GM12875 (cell line): Measurements from ENCODE around the gene PARD6B.

Experiments used
- H3K4me3 ChIP-seq: one replicate; pipeline ENCODE4 v1.5.1; 2011; ENCODE audit warnings: low read depth, low read length, control low read depth
- TF ChIP-seq, protein P1 (sequence below): IDR thresholded peaks from 2 replicates; pipeline ENCODE4 v1.5.1; 2011; ENCODE audit warnings: low read depth, mild to moderate bottlenecking, control low read depth, inconsistent platforms, low read length, moderate library complexity, borderline replicate concordance; ENCODE audit not compliant: insufficient read depth

The PARD6B gene

DNA sequence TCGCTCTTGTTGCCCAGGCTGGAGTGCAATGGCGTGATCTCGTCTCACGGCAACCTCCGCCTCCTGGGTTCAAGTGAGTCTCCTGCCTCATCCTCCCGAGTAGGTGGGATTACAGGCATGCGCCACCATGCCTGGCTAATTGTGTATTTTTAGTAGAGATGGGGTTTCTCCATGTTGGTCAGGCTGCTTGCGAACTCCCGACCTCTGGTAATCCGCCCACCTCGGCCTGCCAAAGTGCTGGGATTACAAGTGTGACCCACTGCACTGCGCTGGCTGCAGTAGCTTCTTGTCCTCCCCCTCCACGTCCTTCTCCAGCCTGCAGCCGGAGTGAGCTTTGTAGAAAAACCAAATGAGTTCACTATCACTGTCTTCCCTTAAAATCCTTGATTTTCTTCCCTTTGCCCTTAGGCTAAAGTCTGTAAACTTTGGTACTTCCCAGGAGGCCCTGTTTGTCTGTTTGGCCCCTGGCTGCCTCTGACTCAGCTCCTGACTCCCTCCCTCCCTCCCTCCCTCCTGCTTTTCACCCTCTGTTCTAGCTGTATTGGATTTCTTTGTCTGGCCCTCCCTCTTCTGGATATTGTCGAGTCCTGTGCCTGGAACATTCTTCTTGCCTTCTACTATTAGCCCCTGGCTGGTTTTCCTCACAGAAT, 12.9 kb downstream of the PARD6B start:
- no peak overlapping the region for H3K4me3 ChIP-seq
- TF ChIP-seq, protein P1, sequence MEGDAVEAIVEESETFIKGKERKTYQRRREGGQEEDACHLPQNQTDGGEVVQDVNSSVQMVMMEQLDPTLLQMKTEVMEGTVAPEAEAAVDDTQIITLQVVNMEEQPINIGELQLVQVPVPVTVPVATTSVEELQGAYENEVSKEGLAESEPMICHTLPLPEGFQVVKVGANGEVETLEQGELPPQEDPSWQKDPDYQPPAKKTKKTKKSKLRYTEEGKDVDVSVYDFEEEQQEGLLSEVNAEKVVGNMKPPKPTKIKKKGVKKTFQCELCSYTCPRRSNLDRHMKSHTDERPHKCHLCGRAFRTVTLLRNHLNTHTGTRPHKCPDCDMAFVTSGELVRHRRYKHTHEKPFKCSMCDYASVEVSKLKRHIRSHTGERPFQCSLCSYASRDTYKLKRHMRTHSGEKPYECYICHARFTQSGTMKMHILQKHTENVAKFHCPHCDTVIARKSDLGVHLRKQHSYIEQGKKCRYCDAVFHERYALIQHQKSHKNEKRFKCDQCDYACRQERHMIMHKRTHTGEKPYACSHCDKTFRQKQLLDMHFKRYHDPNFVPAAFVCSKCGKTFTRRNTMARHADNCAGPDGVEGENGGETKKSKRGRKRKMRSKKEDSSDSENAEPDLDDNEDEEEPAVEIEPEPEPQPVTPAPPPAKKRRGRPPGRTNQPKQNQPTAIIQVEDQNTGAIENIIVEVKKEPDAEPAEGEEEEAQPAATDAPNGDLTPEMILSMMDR, result no peak

DNA sequence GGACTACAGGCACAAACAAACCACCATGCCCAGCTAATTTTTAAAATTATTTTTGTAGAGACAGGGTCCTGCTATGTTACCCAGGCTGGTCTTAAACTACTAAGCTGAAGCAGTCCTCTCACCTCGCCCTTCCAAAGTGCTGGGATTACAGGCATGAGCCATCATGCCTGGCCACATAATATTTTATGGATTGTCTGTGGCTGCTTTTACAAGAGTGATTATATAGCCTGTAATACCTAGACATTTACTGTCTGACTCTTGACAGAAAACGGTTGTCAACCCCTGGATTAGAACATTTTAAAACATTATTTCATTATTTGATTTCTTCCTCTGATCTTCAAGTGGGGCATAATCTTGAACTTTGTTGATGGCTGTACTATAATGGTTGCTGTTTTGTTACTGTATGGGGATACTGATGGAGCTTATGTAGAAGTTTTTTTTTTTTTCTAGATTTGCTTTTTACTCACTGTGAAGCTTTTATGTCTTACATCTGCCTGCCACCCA, 14.3 kb downstream of the PARD6B start:
- TF ChIP-seq, protein P1, result no peak
- H3K4me3 ChIP-seq, result no peak overlapping the region

DNA sequence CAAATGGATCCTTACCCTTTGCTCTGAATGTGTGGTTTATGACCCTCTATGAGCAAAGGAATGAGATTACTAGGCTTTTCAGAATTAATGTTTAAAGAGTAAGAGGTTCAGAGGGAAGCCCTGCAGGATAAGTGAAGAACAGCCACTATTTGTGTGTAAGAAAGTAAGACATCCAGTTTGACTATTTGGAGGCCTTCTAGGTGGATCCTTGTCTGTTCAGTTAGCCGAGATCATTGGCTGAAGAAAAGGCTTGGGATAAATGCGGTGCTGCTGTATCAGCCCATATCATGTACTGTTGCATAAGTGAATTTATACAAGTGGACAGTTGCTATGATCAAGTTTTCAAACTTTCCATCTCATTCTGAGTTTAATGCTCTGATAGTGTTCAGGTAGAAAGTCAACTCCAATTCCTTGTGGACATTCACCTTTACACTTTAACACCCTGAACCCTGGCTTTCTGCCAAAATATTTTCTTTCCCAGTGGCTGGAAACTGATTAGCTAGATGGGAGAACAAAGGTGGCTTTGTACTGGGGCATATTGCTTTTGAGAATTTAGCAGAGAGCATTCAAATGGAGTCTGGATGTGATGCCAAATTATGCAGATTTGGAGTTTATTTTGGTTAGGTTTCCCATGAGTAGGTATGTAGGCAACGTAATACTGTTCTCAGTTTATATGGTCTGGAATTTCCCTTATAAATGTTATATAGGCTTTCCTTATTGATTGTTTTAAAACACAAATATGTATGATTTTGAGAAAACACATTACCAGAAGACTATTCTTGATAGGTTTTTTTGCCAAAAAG, 15.0 kb downstream of the PARD6B start:
- TF ChIP-seq, protein P1, result no peak

DNA sequence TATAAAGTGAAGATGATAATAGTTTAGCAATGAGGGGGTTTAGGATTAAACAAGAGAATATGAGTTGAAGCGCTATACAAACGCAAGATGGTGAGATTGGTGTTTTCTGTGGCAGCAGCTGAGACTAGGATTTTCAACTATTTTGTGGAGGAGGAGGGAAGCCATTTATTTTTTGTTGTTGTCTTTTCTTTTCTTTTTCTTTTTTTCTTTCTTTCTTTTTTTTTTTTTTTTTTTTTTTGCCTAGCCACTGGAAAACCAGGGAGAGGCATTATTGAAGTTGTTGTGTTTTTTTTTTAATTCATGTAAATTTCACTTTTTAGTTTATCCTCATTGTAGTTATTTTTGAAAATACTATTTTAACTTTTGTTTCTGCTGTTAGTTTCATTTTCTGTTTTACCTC, 15.9 kb downstream of the PARD6B start:
- H3K4me3 ChIP-seq, result no peak overlapping the region
- TF ChIP-seq, protein P1, result no peak

More for the DNA sequence above, 15.0 kb downstream of the PARD6B start:
- no peak overlapping the region for H3K4me3 ChIP-seq

DNA sequence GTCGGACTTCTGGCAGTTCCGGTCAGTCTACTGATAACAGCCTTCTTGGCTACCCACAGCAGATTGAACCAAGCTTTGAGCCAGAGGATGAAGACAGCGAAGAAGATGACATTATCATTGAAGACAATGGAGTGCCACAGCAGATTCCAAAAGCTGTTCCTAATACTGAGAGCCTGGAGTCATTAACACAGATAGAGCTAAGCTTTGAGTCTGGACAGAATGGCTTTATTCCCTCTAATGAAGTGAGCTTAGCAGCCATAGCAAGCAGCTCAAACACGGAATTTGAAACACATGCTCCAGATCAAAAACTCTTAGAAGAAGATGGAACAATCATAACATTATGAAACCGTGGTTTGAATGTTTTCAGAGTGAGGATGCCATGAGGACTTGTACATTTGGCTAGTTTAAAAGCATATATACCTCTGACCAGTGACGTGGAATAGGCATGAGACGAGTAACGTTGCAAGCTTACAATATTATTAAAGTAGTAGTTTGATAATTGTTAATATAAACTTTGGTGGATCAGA, 18.8 kb downstream of the PARD6B start:
- TF ChIP-seq, protein P1, result no peak
- H3K4me3 ChIP-seq, result no peak overlapping the region

DNA sequence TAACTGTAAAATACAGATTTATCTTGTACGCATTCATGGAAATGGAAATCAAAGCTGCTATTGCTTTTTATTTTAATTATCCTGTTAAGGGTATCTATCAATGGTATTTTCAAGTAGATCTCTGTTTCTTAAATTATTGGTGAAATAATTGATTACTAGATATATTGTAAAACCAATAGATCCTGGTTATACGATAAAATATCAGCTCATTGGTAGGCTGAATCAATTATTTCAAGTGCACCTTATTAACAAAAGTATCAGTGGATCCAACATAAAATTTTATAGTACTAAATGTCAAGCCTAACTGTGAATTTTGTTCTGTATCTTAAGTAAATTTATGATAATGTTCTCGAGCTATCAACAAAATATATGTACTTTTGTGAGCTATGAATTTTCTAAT, 21.8 kb downstream of the PARD6B start:
- TF ChIP-seq, protein P1, result no peak
- no peak overlapping the region for H3K4me3 ChIP-seq
